Panc1 (cell line): ENCODE measurements around the gene HNF4A. TPM values are rescaled to one million over a fixed set of nuclear protein-coding genes. Genes with fewer than 3 reads are reported as not detected.

Experiments
- ATAC-seq: fragments of 200-7000 bp; cut with Tn5 transposase; 2 replicates; pipeline ENCODE4 v1.9.1; 2020; ENCODE audit warnings: mild to moderate bottlenecking, moderate library complexity
- BruUV-seq: library from RNA; stranded (reverse); fragments of 400-500 nt; replicated peaks from 2 replicates; lab custom pipeline; 2021; lab: Mats Ljungman, UMichigan
- CTCF ChIA-PET: fragments of 300-600 bp; sonication (Branson Sonifier 250); formaldehyde crosslinking; loops from one replicate; lab custom pipeline; 2022; ENCODE audit warnings: antibody characterized with exemption; lab: Charles Lee
- POLR2A ChIA-PET: fragments of 300-600 bp; sonication (Branson Sonifier 250); formaldehyde crosslinking; loops from one replicate; lab custom pipeline; 2022; ENCODE audit warnings: antibody characterized with exemption; lab: Charles Lee
- DNase-seq: peaks from one replicate; pipeline ENCODE4 v3.0.0-alpha.2; 2010; ENCODE audit warnings: low read depth, low spot score
- H3K27ac ChIP-seq: 2 replicates; pipeline ENCODE4 v1.5.1; 2011; ENCODE audit warnings: mild to moderate bottlenecking, low read length, inconsistent platforms
- H3K27me3 ChIP-seq: fragments of 200-500 bp; sonication (Bioruptor generic); 2 replicates; pipeline ENCODE4 v1.6.0; 2014; ENCODE audit warnings: low read length, inconsistent platforms; ENCODE audit not compliant: control insufficient read depth, insufficient read depth
- H3K36me3 ChIP-seq: fragments of 200-500 bp; sonication (Bioruptor generic); 2 replicates; pipeline ENCODE4 v1.5.1; 2014; ENCODE audit warnings: inconsistent platforms, mild to moderate bottlenecking, low read length, moderate library complexity; ENCODE audit not compliant: control insufficient read depth, insufficient read depth
- H3K4me1 ChIP-seq: 2 replicates; pipeline ENCODE4 v1.5.1; 2011; ENCODE audit warnings: inconsistent platforms, mild to moderate bottlenecking, low read length, moderate library complexity; ENCODE audit not compliant: control insufficient read depth, insufficient read depth
- H3K4me3 ChIP-seq, 2 experiments: 2 replicates each; pipeline ENCODE4 v1.5.1; 2011 to 2012; ENCODE audit warnings: low read depth in 2 of 2, low read length in 2 of 2, mild to moderate bottlenecking in 2 of 2, inconsistent platforms in 1 of 2, moderate library complexity in 1 of 2
- H3K9me3 ChIP-seq: fragments of 200-500 bp; sonication (Bioruptor generic); 2 replicates; pipeline ENCODE4 v1.5.1; 2014; ENCODE audit warnings: low read depth, mild to moderate bottlenecking, inconsistent platforms, low read length, moderate library complexity; ENCODE audit not compliant: control insufficient read depth, insufficient read depth
- CTCF ChIP-seq: fragments of 450-650 bp; IDR thresholded peaks from 2 replicates; pipeline ENCODE4 v1.5.1; 2017; ENCODE audit warnings: mild to moderate bottlenecking
- POLR2AphosphoS5 ChIP-seq: IDR thresholded peaks from 2 replicates; pipeline ENCODE4 v1.6.1; 2012; ENCODE audit warnings: mild to moderate bottlenecking, low read depth, low read length, moderate library complexity
- SIN3A ChIP-seq: IDR thresholded peaks from 2 replicates; pipeline ENCODE4 v1.6.1; 2012; ENCODE audit warnings: low read depth, mild to moderate bottlenecking, low read length, moderate library complexity, borderline replicate concordance; ENCODE audit not compliant: insufficient read depth
- TCF7L2 ChIP-seq: IDR thresholded peaks from 2 replicates; pipeline ENCODE4 v1.6.1; 2011; ENCODE audit warnings: mild to moderate bottlenecking, low read depth, low read length, inconsistent platforms
- in situ Hi-C: cut with HindIII; loops from 2 replicates; pipeline ENCODE4 v1.10.0; 2016; ENCODE audit warnings: low sequenced_read_pairs, low pct_unique_long_range_greater_than_20kb
- intact Hi-C: fragments of 100-400 bp; cut with micrococcal nuclease; formaldehyde crosslinking; loops from one replicate; pipeline ENCODE4 v1.10.0; 2022; ENCODE audit not compliant: unreplicated experiment
- total RNA-seq: library from RNA; stranded (reverse); gene quantifications from one replicate; pipeline ENCODE4 v1.2.1, GENCODE V29; 2021; ENCODE audit not compliant: unreplicated experiment
- TF ChIP-seq, protein P1 (sequence below), 2 experiments: IDR thresholded peaks; 2 replicates each; pipeline ENCODE4 v1.6.1; 2011 to 2012; ENCODE audit warnings: low read depth in 2 of 2, control low read depth in 1 of 2, low read length in 1 of 2, mild to moderate bottlenecking in 1 of 2, moderate library complexity in 1 of 2; ENCODE audit not compliant: insufficient read depth in 1 of 2

HNF4A gene
- total RNA-seq, 1 experiment from 2014 or later = 0.28 TPM

GRCh38 chr20:44403194-44404112 is 48.0 kb downstream of the HNF4A start:
- H3K27me3 ChIP-seq = no peaks in the 10 kb centered on the region
- POLR2A ChIA-PET = no interaction called here
- intact Hi-C loops (no loop called here), in situ Hi-C loops (no loop called here)
- DNase-seq = no peak
- no peaks in the 10 kb centered on the region for H3K9me3 ChIP-seq
- TF ChIP-seq POLR2AphosphoS5 (no peak), TCF7L2 (no peak), CTCF (no peak), SIN3A (no peak)
- TF ChIP-seq, protein P1, sequence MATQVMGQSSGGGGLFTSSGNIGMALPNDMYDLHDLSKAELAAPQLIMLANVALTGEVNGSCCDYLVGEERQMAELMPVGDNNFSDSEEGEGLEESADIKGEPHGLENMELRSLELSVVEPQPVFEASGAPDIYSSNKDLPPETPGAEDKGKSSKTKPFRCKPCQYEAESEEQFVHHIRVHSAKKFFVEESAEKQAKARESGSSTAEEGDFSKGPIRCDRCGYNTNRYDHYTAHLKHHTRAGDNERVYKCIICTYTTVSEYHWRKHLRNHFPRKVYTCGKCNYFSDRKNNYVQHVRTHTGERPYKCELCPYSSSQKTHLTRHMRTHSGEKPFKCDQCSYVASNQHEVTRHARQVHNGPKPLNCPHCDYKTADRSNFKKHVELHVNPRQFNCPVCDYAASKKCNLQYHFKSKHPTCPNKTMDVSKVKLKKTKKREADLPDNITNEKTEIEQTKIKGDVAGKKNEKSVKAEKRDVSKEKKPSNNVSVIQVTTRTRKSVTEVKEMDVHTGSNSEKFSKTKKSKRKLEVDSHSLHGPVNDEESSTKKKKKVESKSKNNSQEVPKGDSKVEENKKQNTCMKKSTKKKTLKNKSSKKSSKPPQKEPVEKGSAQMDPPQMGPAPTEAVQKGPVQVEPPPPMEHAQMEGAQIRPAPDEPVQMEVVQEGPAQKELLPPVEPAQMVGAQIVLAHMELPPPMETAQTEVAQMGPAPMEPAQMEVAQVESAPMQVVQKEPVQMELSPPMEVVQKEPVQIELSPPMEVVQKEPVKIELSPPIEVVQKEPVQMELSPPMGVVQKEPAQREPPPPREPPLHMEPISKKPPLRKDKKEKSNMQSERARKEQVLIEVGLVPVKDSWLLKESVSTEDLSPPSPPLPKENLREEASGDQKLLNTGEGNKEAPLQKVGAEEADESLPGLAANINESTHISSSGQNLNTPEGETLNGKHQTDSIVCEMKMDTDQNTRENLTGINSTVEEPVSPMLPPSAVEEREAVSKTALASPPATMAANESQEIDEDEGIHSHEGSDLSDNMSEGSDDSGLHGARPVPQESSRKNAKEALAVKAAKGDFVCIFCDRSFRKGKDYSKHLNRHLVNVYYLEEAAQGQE (IDR thresholded peaks at IDR 0.05; ENCODE audit: insufficient read depth in 1 of 2, low read depth in 2 of 2, low read length in 1 of 2) = no peak
- no TSS peak for BruUV-seq
- H3K4me3 ChIP-seq = no peak overlapping the region
- no peak for ATAC-seq
- H3K4me1 ChIP-seq = no peaks in the 10 kb centered on the region
- H3K27ac ChIP-seq = no peak overlapping the region
- CTCF ChIA-PET = no interaction called here
- no peaks in the 10 kb centered on the region for H3K36me3 ChIP-seq

GRCh38 chr20:44404204-44405181 is 49.0 kb downstream of the HNF4A start:
- in situ Hi-C loops (no loop called here), intact Hi-C loops (no loop called here)
- POLR2A ChIA-PET = no interaction called here
- H3K27me3 ChIP-seq = no peaks in the 10 kb centered on the region
- H3K36me3 ChIP-seq = no peaks in the 10 kb centered on the region
- H3K4me1 ChIP-seq = no peaks in the 10 kb centered on the region
- H3K4me3 ChIP-seq = no peak overlapping the region
- TF ChIP-seq, protein P1 (IDR thresholded peaks at IDR 0.05; ENCODE audit: insufficient read depth in 1 of 2, low read depth in 2 of 2, low read length in 1 of 2) = no peak
- TF ChIP-seq CTCF = no peak
- TF ChIP-seq SIN3A = no peak
- no peak for TF ChIP-seq POLR2AphosphoS5
- no peak for TF ChIP-seq TCF7L2
- no peaks in the 10 kb centered on the region for H3K9me3 ChIP-seq
- ATAC-seq (no peak), DNase-seq (no peak)
- no TSS peak for BruUV-seq
- no peak overlapping the region for H3K27ac ChIP-seq
- CTCF ChIA-PET = no interaction called here
